ENCODE measurements around the gene SLC26A6. TPM values are rescaled to one million over a fixed set of nuclear protein-coding genes. Genes with fewer than 3 reads are reported as not detected.

Gene SLC26A6
- total and polyA plus RNA-seq, 4 donors: 4.4 to 13.1 (median 6.3) TPM

- no peaks in the 10 kb centered on the region for H3K9me3 ChIP-seq (ENCODE audit: control insufficient read depth in 4 of 4, low read length in 3 of 4)
- no peak for DNase-seq (ENCODE audit: low spot score)
- peaks cover 0 to 4% (median 0%) of the 10 kb centered on the region in 4 donors for H3K4me1 ChIP-seq (ENCODE audit: control insufficient read depth in 4 of 4, insufficient read depth in 4 of 4, low read length in 3 of 4)
- no peak overlapping the region for H3K27ac ChIP-seq (ENCODE audit: low read depth in 1 of 2, low read length in 2 of 2)
- no peak overlapping the region for H3K4me3 ChIP-seq (ENCODE audit: low read depth in 1 of 3, low read length in 3 of 3)
- TF ChIP-seq, protein P1, sequence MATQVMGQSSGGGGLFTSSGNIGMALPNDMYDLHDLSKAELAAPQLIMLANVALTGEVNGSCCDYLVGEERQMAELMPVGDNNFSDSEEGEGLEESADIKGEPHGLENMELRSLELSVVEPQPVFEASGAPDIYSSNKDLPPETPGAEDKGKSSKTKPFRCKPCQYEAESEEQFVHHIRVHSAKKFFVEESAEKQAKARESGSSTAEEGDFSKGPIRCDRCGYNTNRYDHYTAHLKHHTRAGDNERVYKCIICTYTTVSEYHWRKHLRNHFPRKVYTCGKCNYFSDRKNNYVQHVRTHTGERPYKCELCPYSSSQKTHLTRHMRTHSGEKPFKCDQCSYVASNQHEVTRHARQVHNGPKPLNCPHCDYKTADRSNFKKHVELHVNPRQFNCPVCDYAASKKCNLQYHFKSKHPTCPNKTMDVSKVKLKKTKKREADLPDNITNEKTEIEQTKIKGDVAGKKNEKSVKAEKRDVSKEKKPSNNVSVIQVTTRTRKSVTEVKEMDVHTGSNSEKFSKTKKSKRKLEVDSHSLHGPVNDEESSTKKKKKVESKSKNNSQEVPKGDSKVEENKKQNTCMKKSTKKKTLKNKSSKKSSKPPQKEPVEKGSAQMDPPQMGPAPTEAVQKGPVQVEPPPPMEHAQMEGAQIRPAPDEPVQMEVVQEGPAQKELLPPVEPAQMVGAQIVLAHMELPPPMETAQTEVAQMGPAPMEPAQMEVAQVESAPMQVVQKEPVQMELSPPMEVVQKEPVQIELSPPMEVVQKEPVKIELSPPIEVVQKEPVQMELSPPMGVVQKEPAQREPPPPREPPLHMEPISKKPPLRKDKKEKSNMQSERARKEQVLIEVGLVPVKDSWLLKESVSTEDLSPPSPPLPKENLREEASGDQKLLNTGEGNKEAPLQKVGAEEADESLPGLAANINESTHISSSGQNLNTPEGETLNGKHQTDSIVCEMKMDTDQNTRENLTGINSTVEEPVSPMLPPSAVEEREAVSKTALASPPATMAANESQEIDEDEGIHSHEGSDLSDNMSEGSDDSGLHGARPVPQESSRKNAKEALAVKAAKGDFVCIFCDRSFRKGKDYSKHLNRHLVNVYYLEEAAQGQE (IDR thresholded peaks at IDR 0.05): no peak
- TF ChIP-seq TAF1 (conservative IDR thresholded peaks at IDR 0.05) (no peak), RAD21 (IDR thresholded peaks at IDR 0.05) (no peak), SP1 (IDR thresholded peaks at IDR 0.05) (no peak), HNF4A (conservative IDR thresholded peaks at IDR 0.05) (no peak)
- H3K36me3 ChIP-seq (ENCODE audit: control insufficient read depth in 4 of 4, insufficient read depth in 3 of 4, low read depth in 1 of 4, low read length in 3 of 4): peaks cover 17 to 71% (median 56%) of the 10 kb centered on the region in 4 donors
- no peak overlapping the region for H3K9ac ChIP-seq (ENCODE audit: low read depth in 1 of 2, low read length in 2 of 2)
- H3K27me3 ChIP-seq (ENCODE audit: control insufficient read depth in 4 of 4, insufficient read depth in 4 of 4, low read length in 3 of 4): no peaks in the 10 kb centered on the region
- WGBS: 98% methylated on average over 12 of the region's 12 CpGs
Measured at GRCh38 chr3:48599509-48600285, 35.6 kb downstream of the SLC26A6 start.

GRCh38 chr3:48599077-48599501, 36.2 kb downstream of the SLC26A6 start:
- no peak for TF ChIP-seq HNF4G (IDR thresholded peaks at IDR 0.05)
- TF ChIP-seq EGR1 (IDR thresholded peaks at IDR 0.05; ENCODE audit: low read depth in 2 of 2): no peak
- TF ChIP-seq HNF4A (conservative IDR thresholded peaks at IDR 0.05): no peak
- TF ChIP-seq NR2F2 (IDR thresholded peaks at IDR 0.05): no peak
- TF ChIP-seq YY1 (IDR thresholded peaks at IDR 0.05): no peak
- TF ChIP-seq, protein P2, sequence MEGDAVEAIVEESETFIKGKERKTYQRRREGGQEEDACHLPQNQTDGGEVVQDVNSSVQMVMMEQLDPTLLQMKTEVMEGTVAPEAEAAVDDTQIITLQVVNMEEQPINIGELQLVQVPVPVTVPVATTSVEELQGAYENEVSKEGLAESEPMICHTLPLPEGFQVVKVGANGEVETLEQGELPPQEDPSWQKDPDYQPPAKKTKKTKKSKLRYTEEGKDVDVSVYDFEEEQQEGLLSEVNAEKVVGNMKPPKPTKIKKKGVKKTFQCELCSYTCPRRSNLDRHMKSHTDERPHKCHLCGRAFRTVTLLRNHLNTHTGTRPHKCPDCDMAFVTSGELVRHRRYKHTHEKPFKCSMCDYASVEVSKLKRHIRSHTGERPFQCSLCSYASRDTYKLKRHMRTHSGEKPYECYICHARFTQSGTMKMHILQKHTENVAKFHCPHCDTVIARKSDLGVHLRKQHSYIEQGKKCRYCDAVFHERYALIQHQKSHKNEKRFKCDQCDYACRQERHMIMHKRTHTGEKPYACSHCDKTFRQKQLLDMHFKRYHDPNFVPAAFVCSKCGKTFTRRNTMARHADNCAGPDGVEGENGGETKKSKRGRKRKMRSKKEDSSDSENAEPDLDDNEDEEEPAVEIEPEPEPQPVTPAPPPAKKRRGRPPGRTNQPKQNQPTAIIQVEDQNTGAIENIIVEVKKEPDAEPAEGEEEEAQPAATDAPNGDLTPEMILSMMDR (IDR thresholded peaks at IDR 0.05; ENCODE audit: low read depth, low read length, missing input control): no peak
- TF ChIP-seq ATF3 (IDR thresholded peaks at IDR 0.05): no peak
- no peak for TF ChIP-seq JUND (IDR thresholded peaks at IDR 0.05)
- TF ChIP-seq, protein P1 (IDR thresholded peaks at IDR 0.05): no peak
- no peak for TF ChIP-seq MAX (IDR thresholded peaks at IDR 0.05)
- TF ChIP-seq GABPA (IDR thresholded peaks at IDR 0.05 in 1 of 2, conservative IDR thresholded peaks at IDR 0.05 in 1 of 2): no peak
- TF ChIP-seq TAF1 (conservative IDR thresholded peaks at IDR 0.05): no peak
- TF ChIP-seq SP1 (IDR thresholded peaks at IDR 0.05): no peak
- TF ChIP-seq FOXA2 (IDR thresholded peaks at IDR 0.05): no peak
- TF ChIP-seq RXRA (IDR thresholded peaks at IDR 0.05): no peak
- TF ChIP-seq, protein P3, sequence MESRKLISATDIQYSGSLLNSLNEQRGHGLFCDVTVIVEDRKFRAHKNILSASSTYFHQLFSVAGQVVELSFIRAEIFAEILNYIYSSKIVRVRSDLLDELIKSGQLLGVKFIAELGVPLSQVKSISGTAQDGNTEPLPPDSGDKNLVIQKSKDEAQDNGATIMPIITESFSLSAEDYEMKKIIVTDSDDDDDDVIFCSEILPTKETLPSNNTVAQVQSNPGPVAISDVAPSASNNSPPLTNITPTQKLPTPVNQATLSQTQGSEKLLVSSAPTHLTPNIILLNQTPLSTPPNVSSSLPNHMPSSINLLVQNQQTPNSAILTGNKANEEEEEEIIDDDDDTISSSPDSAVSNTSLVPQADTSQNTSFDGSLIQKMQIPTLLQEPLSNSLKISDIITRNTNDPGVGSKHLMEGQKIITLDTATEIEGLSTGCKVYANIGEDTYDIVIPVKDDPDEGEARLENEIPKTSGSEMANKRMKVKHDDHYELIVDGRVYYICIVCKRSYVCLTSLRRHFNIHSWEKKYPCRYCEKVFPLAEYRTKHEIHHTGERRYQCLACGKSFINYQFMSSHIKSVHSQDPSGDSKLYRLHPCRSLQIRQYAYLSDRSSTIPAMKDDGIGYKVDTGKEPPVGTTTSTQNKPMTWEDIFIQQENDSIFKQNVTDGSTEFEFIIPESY (IDR thresholded peaks at IDR 0.05): no peak
- TF ChIP-seq FOXA1 (IDR thresholded peaks at IDR 0.05): no peak
- 87% methylated on average over 11 of the region's 11 CpGs for WGBS
- Histone ChIP-seq H3K36me3 (ENCODE audit: control insufficient read depth in 4 of 4, insufficient read depth in 3 of 4, low read depth in 1 of 4, low read length in 3 of 4) (peaks cover 15 to 65% (median 50%) of the 10 kb centered on the region in 4 donors), H3K4me3 (ENCODE audit: low read depth in 1 of 3, low read length in 3 of 3) (no peak overlapping the region), H3K9ac (ENCODE audit: low read depth in 1 of 2, low read length in 2 of 2) (no peak overlapping the region), H3K4me1 (ENCODE audit: control insufficient read depth in 4 of 4, insufficient read depth in 4 of 4, low read length in 3 of 4) (peaks cover 0 to 4% (median 0%) of the 10 kb centered on the region in 4 donors), H3K9me3 (ENCODE audit: control insufficient read depth in 4 of 4, low read length in 3 of 4) (no peaks in the 10 kb centered on the region), H3K27me3 (ENCODE audit: control insufficient read depth in 4 of 4, insufficient read depth in 4 of 4, low read length in 3 of 4) (no peaks in the 10 kb centered on the region), H3K27ac (ENCODE audit: low read depth in 1 of 2, low read length in 2 of 2) (peak overlapping the region in 1 of 2 donors; percentile 46)
- DNase-seq (ENCODE audit: low spot score): no peak
